Liver (tissue), 9 donors: ENCODE measurements around the gene BASP1. TPM values are rescaled to one million over a fixed set of nuclear protein-coding genes. Genes with fewer than 3 reads are reported as not detected.

ENCODE experiments used
- DNase-seq: peaks from one replicate; pipeline ENCODE4 v3.0.0-alpha.2; 2017; ENCODE audit warnings: low spot score
- H3K27ac ChIP-seq, 2 donors: one replicate each; pipeline ENCODE4 v1.7.0; 2013; ENCODE audit warnings: inconsistent platforms in 2 of 2, low read length in 2 of 2, control low read depth in 1 of 2, low read depth in 1 of 2, mild to moderate bottlenecking in 1 of 2
- H3K27me3 ChIP-seq, 4 donors: one replicate each; pipeline versions ENCODE4 v1.6.1 to v1.7.0; 2013; ENCODE audit warnings: low read length in 3 of 4, inconsistent platforms in 1 of 4, mild to moderate bottlenecking in 1 of 4, moderate library complexity in 1 of 4; ENCODE audit not compliant: control insufficient read depth in 4 of 4, insufficient read depth in 4 of 4
- H3K36me3 ChIP-seq, 4 donors: one replicate each; pipeline versions ENCODE4 v1.6.1 to v1.7.0; 2013; ENCODE audit warnings: low read length in 3 of 4, mild to moderate bottlenecking in 3 of 4, low read depth in 1 of 4, moderate library complexity in 1 of 4; ENCODE audit not compliant: control insufficient read depth in 4 of 4, insufficient read depth in 3 of 4
- H3K4me1 ChIP-seq, 4 donors: one replicate each; pipeline versions ENCODE4 v1.6.1 to v1.7.0; 2013; ENCODE audit warnings: low read length in 3 of 4, mild to moderate bottlenecking in 3 of 4, moderate library complexity in 1 of 4; ENCODE audit not compliant: control insufficient read depth in 4 of 4, insufficient read depth in 4 of 4
- H3K4me3 ChIP-seq, 3 donors: one replicate each; pipeline versions ENCODE4 v1.6.1 to v1.7.0; 2013; ENCODE audit warnings: low read length in 3 of 3, control low read depth in 1 of 3, low read depth in 1 of 3, mild to moderate bottlenecking in 1 of 3
- H3K9ac ChIP-seq, 2 donors: one replicate each; pipeline ENCODE4 v1.7.0; 2013; ENCODE audit warnings: low read length in 2 of 2, mild to moderate bottlenecking in 2 of 2, moderate library complexity in 2 of 2, control low read depth in 1 of 2, low read depth in 1 of 2
- H3K9me3 ChIP-seq, 4 donors: one replicate each; pipeline versions ENCODE4 v1.6.1 to v1.7.0; 2013; ENCODE audit warnings: low read length in 3 of 4; ENCODE audit not compliant: control insufficient read depth in 4 of 4
- FOXA1 ChIP-seq: IDR thresholded peaks from 2 replicates; pipeline ENCODE4 v1.6.1; 2016; ENCODE audit warnings: antibody characterized with exemption
- FOXA2 ChIP-seq: IDR thresholded peaks from 2 replicates; pipeline ENCODE4 v1.6.1; 2016; ENCODE audit warnings: antibody characterized with exemption
- GABPA ChIP-seq, 2 donors: IDR thresholded peaks in 1 of 2; conservative IDR thresholded peaks in 1 of 2; 2 replicates each; pipeline ENCODE4 v1.6.1; 2016; ENCODE audit warnings: antibody characterized with exemption in 2 of 2, mild to moderate bottlenecking in 1 of 2, moderate library complexity in 1 of 2
- HNF4A ChIP-seq, 2 donors: conservative IDR thresholded peaks; 2 replicates each; pipeline ENCODE4 v1.6.1; 2016; ENCODE audit warnings: antibody characterized with exemption in 2 of 2, mild to moderate bottlenecking in 2 of 2
- HNF4G ChIP-seq: IDR thresholded peaks from 2 replicates; pipeline ENCODE4 v1.6.1; 2016; ENCODE audit warnings: antibody characterized with exemption
- RAD21 ChIP-seq, 2 donors: IDR thresholded peaks; 2 replicates each; pipeline ENCODE4 v1.6.1; 2016; ENCODE audit warnings: antibody characterized with exemption in 2 of 2, mild to moderate bottlenecking in 2 of 2
- RXRA ChIP-seq, 2 donors: IDR thresholded peaks; 2 replicates each; pipeline ENCODE4 v1.6.1; 2017 to 2018; ENCODE audit warnings: antibody characterized with exemption in 2 of 2, mild to moderate bottlenecking in 1 of 2
- TAF1 ChIP-seq: conservative IDR thresholded peaks from 2 replicates; pipeline ENCODE4 v1.6.1; 2016; ENCODE audit warnings: antibody characterized with exemption, mild to moderate bottlenecking
- YY1 ChIP-seq: IDR thresholded peaks from 2 replicates; pipeline ENCODE4 v1.6.1; 2016; ENCODE audit warnings: antibody characterized with exemption, mild to moderate bottlenecking
- WGBS: extraction: QIAGEN DNeasy Blood & Tissue Kit; methylation state at CpG from one replicate; pipeline ENCODE4 v1.1.7; 2013; 5-methylcytosine and 5-hydroxymethylcytosine counted together
- polyA plus RNA-seq, 2 donors: library from polyadenylated mRNA; stranded (reverse) in 1 of 2; unstranded in 1 of 2; fragments of 200-250 nt in 1 of 2; fragments of >200 nt in 1 of 2; fragmentation: Nextera tagmentation in 1 of 2; extraction: Ambion mirVana in 1 of 2; gene quantifications; one replicate each; pipeline versions ENCODE4 v1.2.1 to v1.2.3, GENCODE V29; 2013 to 2015
- total RNA-seq, 2 donors: library from RNA; depleted of rRNA; stranded (reverse); fragments of >200 nt; gene quantifications; one replicate each; pipeline ENCODE4 v1.2.3, GENCODE V29; 2014
- TF ChIP-seq, protein P1 (sequence below): IDR thresholded peaks from 2 replicates; pipeline ENCODE4 v1.6.1; 2016; ENCODE audit warnings: antibody characterized with exemption
- TF ChIP-seq, protein P2 (sequence below): fragments of 150-350 bp; IDR thresholded peaks from 2 replicates; pipeline ENCODE4 v1.5.1; 2017; ENCODE audit warnings: improper control_type of control experiment, low read depth, low read length; ENCODE audit not compliant: missing input control
- TF ChIP-seq, protein P3 (sequence below): IDR thresholded peaks from 2 replicates; pipeline ENCODE4 v1.6.1; 2016; ENCODE audit warnings: antibody characterized with exemption
- TF ChIP-seq, protein P4 (sequence below): IDR thresholded peaks from 2 replicates; pipeline ENCODE4 v1.6.1; 2016; ENCODE audit warnings: antibody characterized with exemption, mild to moderate bottlenecking
- donor health status: healthy.
- donor health status: healthy.
- donor health status: healthy.
- donor health status: healthy.
- donor health status: healthy.

Gene BASP1
- total and polyA plus RNA-seq, 4 donors, result 1.2 to 17.0 (median 5.4) TPM

DNA sequence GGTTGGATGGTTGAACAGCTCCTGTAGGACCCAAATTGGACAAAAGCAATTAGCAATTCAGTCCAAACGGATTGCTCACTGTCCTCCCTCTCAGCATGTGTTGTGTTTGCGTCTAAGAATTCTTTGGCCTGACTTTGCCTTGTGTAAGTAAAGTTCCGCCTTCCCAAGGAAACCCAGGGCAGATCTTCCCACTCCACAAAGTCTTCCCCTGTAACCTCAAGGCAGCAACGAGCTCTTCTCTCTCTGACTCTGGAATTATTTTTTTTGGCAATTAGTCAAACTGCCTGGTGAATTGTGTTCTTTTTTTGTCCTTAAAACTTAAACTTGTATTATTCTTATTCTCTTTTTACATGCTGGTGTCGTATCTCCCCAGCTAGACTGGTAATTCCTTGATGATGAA lies 20.7 kb upstream of the BASP1 start:
- Histone ChIP-seq H3K4me3 (no peak overlapping the region), H3K4me1 (no peaks in the 10 kb centered on the region), H3K9me3 (peaks cover 0 to 6% (median 2%) of the 10 kb centered on the region in 4 donors), H3K36me3 (no peaks in the 10 kb centered on the region), H3K27ac (no peak overlapping the region), H3K9ac (no peak overlapping the region), H3K27me3 (no peaks in the 10 kb centered on the region)
- no peak for DNase-seq
- TF ChIP-seq RXRA (IDR thresholded peaks at IDR 0.05) (no peak), RAD21 (IDR thresholded peaks at IDR 0.05) (no peak), GABPA (IDR thresholded peaks at IDR 0.05 in 1 of 2, conservative IDR thresholded peaks at IDR 0.05 in 1 of 2) (no peak), TAF1 (no peak), YY1 (no peak)
- TF ChIP-seq, protein P1, sequence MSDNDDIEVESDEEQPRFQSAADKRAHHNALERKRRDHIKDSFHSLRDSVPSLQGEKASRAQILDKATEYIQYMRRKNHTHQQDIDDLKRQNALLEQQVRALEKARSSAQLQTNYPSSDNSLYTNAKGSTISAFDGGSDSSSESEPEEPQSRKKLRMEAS, result no peak
- TF ChIP-seq, protein P2, sequence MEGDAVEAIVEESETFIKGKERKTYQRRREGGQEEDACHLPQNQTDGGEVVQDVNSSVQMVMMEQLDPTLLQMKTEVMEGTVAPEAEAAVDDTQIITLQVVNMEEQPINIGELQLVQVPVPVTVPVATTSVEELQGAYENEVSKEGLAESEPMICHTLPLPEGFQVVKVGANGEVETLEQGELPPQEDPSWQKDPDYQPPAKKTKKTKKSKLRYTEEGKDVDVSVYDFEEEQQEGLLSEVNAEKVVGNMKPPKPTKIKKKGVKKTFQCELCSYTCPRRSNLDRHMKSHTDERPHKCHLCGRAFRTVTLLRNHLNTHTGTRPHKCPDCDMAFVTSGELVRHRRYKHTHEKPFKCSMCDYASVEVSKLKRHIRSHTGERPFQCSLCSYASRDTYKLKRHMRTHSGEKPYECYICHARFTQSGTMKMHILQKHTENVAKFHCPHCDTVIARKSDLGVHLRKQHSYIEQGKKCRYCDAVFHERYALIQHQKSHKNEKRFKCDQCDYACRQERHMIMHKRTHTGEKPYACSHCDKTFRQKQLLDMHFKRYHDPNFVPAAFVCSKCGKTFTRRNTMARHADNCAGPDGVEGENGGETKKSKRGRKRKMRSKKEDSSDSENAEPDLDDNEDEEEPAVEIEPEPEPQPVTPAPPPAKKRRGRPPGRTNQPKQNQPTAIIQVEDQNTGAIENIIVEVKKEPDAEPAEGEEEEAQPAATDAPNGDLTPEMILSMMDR, result no peak
- WGBS, result 71% methylated on average over 5 of the region's 5 CpGs

DNA sequence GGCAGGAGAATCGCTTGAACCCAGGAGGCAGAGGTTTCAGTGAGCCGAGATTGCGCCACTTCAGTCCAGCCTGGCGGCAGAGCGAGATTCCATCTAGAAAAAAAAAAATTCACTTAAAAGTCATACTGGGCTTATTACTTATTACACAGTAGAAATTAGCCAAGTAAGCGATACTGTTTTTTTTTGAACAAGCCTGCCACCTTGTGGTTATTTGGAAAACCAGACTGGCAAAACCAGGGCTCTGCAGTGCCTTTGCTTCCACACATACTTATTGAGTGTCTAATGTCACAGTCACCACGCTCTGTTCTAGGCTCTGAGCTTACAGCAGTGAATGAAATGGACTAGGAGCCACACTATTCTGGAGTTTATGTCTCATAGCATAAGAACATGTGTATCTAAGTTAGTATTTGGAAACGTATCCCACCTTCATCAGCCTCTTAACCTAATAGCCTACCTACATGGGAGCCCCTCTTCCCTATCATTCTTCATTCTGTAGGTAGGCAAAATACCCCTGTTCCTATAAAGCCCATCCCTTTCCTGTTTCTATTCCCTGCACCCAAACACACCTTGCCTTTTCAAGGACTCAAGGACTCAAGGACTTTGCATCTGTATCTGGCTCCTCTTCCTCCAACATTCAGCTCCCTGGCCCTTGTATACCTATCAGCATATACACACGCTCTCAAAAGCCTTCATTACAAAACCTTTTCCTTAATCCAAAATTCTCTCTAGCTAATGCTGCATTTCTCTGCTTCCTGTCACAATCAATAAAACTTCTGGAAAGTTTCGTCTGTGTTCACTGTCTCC lies 13.9 kb upstream of the BASP1 start:
- Histone ChIP-seq H3K4me3 (no peak overlapping the region), H3K27me3 (peaks cover 0 to 7% (median 1%) of the 10 kb centered on the region in 4 donors), H3K36me3 (no peaks in the 10 kb centered on the region), H3K27ac (no peak overlapping the region), H3K4me1 (no peaks in the 10 kb centered on the region), H3K9ac (no peak overlapping the region), H3K9me3 (no peaks in the 10 kb centered on the region)
- TF ChIP-seq FOXA1 (no peak), HNF4A (conservative IDR thresholded peaks at IDR 0.05) (no peak), HNF4G (no peak), RAD21 (IDR thresholded peaks at IDR 0.05) (peak; percentile 71 to 77), FOXA2 (no peak)
- TF ChIP-seq, protein P2, result peak; percentile 72
- TF ChIP-seq, protein P3, sequence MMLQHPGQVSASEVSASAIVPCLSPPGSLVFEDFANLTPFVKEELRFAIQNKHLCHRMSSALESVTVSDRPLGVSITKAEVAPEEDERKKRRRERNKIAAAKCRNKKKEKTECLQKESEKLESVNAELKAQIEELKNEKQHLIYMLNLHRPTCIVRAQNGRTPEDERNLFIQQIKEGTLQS, result no peak
- TF ChIP-seq, protein P1, result no peak
- TF ChIP-seq, protein P4, sequence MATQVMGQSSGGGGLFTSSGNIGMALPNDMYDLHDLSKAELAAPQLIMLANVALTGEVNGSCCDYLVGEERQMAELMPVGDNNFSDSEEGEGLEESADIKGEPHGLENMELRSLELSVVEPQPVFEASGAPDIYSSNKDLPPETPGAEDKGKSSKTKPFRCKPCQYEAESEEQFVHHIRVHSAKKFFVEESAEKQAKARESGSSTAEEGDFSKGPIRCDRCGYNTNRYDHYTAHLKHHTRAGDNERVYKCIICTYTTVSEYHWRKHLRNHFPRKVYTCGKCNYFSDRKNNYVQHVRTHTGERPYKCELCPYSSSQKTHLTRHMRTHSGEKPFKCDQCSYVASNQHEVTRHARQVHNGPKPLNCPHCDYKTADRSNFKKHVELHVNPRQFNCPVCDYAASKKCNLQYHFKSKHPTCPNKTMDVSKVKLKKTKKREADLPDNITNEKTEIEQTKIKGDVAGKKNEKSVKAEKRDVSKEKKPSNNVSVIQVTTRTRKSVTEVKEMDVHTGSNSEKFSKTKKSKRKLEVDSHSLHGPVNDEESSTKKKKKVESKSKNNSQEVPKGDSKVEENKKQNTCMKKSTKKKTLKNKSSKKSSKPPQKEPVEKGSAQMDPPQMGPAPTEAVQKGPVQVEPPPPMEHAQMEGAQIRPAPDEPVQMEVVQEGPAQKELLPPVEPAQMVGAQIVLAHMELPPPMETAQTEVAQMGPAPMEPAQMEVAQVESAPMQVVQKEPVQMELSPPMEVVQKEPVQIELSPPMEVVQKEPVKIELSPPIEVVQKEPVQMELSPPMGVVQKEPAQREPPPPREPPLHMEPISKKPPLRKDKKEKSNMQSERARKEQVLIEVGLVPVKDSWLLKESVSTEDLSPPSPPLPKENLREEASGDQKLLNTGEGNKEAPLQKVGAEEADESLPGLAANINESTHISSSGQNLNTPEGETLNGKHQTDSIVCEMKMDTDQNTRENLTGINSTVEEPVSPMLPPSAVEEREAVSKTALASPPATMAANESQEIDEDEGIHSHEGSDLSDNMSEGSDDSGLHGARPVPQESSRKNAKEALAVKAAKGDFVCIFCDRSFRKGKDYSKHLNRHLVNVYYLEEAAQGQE, result no peak
- no peak for DNase-seq
- 35% methylated on average over 10 of the region's 10 CpGs for WGBS
